GM21825 (cell line): ENCODE results near the gene ZBTB5.

ENCODE experiments used
- ATAC-seq: cut with Tn5 transposase; IDR thresholded peaks from one replicate; pipeline ENCODE4 v1.9.1; 2021; ENCODE audit warnings: mild to moderate bottlenecking, moderate library complexity; ENCODE audit not compliant: unreplicated experiment

Gene ZBTB5

DNA sequence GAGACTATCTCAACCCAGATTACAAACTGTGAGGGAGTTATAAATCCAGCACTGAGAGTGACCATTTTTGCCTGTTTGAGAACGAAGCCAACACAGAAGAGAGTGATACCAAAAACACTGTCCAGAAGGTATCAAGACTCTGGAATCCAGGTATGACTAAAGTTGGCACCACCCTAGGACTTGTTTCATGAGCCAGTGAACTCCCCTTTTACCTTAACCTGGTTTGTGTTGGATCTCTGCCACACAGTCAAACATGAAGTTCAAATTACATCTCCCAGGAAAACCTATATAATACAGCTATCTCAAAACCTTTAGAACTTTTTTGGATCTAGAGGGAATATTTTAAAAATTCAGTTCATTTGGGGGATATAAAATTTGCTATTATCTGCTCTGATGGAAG is 11.4 kb downstream of the ZBTB5 start:
- no peak for ATAC-seq

DNA sequence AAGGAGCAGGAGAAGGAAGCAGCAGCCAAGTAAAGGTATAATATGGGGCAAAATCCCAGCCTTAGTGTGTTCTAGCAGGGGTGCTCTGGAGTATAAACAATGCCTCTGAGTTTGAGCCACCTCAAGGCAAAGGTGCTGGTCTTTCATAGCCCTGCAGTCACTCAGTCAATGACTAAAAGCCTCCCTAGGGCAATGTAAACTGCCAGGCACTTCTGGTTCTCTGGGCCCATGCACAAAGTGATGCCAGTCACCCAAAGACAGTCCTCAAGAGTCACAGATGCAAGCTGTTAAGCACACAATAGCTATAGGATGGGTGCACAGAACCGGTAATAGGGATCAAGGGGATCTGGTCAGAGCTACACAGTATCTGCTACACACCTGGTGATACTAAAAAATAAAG is 12.6 kb downstream of the ZBTB5 start:
- ATAC-seq = no peak

DNA sequence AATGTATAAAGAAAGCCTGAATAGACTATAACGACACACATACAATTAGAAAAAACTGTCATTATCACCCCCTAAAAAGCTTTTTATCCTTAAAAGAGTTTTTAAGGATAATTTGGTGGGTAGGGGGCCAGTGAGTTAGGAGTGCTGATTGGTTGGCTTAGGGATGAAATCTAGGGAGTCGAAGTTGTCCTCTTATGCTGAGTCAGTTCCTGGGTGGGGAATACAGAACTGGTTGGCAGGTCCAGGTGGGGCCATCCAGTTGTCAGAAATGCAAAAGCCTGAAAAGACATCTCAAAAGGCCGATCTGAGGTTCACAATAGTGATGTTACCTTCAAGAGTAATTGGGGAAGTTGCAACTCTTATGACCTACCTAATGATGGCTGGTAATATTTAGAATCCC is 13.6 kb downstream of the ZBTB5 start:
- no peak for ATAC-seq

DNA sequence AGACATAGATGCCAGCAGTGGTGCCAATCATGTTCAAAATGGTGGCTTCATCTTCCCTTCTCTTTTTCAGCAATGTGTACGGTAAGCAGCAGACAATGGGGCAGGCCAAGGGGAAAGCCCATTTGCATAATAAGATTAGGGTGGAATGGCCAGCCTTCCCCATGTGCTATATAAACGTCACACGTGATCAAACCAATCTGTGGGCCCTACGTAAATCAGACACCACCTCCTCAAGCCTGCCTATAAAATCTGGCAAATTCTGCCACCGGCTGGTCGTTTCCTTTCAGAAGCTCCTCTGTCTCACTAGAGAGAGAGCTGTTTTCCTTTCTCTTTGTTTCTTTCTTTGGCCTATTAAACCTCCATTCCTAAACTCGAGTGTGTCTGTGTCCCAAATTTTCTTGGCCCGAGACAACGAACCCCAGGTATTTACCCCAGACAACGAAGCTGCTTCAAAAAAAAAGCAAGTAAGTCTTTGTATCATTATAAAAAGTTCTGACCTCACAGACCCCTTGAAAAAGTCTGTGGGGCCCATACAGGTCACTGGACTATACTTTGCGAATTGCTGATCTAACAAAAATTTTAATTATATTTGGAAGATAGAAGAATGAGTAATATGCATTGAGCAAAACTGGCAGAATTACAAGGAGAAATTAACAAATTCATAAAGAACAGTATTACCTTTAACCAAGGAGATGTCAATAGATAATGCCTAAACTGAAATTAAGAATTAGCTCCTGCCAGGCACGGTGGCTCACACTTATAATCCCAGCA is 15.2 kb downstream of the ZBTB5 start:
- no peak for ATAC-seq

DNA sequence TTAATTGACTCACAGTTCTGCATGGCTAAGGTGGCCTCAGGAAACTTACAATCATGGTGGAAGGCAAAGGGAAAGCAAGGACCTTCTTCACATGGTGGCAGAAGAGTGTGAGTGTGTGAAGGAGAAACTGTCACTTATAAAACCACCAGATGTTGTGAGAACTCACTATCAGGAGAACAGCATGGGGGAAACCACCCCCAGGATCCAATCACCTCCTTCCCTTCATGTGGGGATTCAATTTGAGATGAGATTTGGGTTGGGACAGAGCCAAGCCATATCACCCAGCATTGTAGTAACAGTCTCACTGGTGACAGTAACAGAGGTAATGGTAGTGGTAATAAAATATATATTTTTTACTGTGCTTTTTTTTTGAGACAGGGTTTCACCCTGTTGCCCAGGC is 18.1 kb downstream of the ZBTB5 start:
- ATAC-seq = no peak

DNA sequence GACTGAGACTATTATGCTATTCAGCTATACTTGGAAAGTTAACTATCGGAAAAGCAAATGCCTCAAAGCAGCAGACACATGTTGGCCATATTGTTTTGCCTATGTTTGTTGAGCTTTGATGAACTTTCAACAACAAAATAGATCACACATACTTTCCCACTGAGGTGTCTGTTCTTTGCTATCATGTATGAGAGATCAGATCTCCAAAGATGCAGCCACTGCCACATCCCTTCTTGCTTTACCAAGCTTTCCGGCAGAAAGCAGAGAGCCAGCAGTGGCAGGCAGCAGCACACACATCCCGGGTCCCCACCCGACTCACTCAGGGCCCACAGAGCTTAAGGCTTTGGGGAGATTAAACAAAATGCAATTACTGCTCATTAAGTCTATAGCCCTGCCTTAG is 18.8 kb downstream of the ZBTB5 start:
- ATAC-seq = no peak

DNA sequence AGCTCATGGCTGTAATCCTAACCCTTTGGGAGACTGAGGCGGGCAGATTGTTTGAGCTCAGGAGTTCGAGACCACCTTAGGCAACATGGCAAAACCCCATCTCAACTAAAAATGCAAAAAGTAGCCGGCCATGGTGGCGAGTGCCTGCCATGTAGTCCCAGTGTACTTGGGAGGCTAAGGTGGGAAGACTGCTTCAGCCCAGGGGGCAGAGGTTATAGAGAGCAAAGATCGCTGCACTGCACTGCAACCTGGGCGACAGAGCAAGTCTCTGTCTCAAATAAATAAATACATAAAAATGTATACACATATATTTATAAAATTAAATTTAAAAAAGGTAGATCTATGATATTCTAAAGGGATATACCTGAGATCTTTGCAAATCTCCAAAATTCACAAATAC is 19.4 kb downstream of the ZBTB5 start:
- ATAC-seq = no peak

DNA sequence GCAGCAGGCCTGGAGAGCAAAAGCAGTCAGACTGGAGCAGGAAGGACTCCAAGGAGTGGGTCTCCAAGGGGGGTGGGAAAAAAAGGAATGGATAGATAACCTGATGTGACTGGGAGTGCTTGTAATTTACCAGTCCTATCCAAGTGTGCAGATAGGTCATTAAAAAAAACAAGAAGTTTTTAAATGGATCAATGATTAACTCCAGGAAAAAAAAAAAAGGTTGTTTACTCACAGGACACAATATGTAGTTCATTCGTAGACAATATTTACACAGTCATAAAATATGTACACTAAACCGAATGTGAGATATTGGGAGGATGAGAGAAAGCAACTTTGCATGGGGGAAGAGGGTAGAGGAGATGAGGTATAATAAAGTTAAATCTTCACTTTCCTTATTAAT is 20.4 kb downstream of the ZBTB5 start:
- no peak for ATAC-seq

DNA sequence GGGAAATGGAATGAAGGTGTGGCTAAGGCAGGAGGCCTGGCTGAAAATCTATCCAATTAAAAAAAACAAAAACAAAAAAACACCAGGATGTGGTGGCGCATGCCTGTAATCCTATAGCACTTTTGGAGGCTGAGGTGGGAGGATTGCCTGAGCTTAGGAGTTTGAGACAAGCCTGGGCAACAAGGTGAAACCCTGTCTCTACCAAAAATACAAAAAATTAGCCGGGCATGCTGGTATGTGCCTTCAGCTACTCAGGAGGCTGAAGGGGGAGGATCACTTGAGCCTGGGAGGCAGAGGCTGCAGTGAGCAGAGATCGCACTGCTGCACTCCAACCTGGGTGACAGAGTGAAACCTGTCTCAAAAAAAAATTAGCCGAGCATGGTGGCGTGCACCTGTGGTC is 21.7 kb downstream of the ZBTB5 start:
- no peak for ATAC-seq

DNA sequence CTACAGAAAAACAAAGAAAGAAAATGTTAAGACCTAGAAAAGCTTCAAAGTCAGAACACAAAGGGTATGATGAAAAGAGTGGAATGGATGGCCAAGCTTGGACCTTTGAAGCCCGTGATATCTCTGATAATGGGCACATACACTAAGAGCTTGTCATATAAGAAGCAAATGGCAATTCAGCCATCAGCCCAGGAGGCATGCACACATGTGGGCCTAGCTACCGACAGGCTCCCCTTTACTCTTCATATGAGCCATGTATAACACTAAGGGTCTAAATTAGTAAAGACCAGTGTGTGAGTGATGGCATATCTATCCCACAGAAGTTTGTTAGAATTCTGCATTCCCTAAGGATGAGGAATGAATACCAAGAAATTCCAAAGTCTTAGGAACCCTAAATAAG is 22.7 kb downstream of the ZBTB5 start:
- ATAC-seq = no peak

DNA sequence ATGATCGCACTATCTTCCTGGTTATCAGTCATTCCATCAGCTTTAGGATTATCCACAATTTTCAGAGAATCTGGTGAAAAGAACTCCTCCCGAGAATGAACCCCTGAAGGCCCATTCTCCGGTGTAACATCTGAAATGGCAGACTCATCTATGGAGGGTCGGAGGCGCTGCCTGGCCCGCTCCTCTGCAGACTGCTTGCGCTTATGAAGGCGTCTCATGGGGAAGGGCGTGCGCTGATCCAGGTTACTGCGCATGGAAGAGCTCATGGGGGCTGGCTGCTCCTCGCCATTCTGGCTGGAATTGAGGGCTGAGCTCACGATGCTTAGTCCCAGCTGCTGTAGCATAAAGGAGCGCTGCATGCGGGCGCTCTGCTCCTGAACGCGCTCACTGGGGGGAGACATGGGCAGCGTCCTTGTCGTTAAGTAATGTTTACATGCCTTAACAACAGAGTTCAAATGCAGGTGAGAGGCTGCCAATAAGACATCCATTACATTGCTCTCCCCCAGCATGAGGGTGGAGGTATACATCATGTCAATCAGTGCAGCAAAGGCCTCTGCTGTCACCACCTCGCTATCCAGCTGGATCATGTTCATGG is 23.4 kb downstream of the ZBTB5 start:
- ATAC-seq = no peak

DNA sequence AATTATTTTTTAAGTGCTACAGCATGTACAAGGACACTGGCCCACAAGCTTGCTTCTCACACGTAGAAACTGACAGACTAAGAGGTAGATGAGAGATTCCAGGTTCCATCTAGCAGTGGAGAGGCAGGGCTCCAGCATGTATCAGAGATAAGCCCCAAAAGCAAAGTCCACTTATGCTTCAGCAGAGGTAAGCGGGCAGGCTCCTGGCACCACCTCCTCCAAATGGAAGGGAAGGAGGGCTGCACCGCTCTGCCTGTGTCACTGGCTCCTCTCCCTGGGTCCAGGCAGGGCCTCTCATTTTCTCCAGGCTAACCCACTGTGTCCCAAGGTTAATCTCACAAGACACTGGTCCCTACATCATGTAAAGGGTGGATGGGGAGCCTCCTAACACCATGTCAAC is 26.9 kb downstream of the ZBTB5 start:
- ATAC-seq = no peak

DNA sequence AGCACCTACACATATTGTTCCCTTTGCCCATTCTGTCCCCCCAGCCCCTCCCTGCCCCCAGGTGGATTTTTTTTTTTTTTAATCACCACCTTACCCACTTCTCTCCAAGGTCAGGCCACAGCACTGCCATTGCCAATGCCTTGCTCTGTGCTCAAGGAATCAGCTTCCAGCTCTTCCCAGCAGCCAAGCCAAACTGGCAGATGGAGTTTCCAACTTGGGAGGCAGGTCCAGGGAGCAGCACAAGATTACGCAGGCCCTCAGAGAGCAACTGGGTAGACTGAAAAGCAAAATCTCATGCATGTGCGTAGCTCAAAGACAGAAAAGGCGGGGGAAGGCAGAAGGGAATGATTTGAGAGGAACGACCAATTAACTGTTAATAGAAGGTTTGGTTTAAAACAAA is 27.6 kb downstream of the ZBTB5 start:
- no peak for ATAC-seq

DNA sequence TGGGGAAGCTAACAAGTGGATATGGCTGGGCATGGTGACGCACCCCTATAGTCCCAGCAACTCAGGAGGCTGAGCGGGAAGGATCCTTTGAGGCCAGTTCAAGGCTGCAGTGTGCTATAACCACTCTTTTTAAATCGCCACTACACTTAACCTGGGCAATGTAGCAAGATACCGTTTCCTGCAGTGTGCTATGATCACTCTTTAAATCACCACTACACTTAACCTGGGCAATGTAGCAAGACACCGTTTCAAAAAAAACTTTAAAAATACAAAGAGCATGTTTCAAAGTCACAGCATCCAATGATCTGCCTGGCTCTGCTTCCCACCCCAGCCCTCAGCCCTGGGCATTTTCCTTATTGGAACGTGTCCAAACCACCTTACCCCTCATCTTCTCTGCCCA is 28.2 kb downstream of the ZBTB5 start:
- ATAC-seq = no peak

DNA sequence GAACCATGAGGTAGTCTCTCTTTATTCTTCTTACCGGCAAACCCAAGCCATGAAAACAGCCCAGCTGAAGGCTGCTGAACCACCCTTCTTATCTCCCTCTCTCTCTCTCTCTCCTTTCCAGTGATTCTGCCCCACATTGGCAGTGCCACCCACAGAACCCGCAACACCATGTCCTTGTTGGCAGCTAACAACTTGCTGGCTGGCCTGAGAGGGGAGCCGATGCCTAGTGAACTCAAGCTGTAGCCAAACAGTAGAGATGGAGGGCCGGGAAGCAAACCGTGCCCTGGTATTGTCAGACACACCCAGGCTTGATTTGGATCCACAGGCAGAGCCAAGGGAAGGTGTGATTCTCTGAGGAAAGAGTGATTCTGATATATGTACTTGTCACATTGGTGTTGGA is 28.7 kb downstream of the ZBTB5 start:
- ATAC-seq = no peak

DNA sequence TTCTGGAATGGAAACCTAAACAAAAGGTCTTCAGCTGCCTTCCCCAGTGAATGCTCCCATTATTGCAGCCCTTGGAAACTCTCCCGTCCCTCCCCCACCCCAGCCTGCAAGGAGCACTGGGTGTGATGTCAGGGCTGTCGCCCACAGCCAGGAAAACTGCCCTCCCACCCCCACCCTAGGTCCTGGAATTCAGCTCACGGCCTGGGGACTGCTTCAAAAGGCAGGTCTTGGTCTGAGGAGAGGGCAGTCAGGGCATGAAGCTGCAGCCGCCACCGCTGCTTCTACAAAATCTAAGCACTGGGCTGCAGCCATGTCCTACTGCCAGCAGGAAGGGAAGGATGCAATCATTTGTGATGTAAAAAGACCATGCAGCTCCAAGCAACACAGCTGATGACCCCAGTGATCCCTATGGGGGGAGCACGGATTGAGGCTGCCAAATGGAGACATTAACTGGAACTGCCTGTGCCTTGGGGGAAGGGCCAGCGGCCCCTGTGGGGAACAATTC is 31.3 kb downstream of the ZBTB5 start:
- no peak for ATAC-seq

DNA sequence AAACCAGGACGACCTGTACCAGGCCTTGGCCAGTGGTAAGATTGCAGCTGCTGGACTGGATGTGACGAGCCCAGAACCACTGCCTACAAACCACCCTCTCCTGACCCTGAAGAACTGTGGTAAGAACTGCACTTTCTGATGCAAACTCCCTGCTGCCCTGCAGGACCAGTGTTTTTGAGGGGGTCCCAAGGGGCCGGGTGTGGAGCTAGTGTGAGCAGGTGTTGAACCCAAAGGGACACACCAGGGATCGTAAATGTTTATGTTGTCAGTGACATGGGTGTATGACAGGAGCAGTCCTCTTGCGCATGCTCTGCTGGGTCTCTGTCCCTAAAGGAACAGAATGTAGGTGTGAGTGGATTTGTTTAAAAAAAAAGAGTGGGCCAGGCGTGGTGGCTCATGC is 33.2 kb downstream of the ZBTB5 start:
- no peak for ATAC-seq

DNA sequence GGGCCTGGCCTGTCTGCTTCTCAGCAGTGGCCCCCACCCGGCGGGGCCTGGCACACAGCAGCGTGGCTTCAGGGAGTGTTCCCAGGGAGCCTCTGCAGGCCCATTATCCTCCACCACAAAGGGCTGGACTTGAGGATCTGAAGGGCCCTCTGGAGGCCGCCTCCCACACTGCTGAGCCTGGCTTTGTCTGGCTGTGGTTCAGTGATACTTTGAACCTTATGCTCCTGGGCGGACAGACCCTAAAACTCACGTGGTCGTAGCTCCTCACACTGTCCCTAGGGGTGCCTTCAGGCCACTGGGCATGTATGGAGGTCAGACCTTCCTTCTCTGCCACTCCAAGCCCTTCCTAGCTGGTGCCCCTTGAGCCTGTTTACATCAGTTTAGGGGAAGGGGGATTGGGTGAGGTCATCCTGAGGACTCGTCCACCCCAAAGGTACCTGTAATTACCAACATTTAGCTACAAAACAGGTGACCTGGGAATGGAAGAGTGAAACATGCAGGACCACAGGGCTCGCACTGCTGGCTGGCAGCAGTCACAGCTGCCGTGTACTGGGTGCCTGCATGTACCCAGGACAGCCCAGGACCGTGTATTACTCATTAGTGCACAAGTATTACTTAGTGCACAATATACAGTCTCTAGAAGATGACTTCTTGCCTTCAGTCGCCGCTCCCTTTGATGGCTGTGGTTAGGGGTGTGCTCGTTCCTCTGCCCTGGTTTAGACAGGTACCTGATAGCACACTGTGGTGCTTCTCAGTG is 34.2 kb downstream of the ZBTB5 start:
- no peak for ATAC-seq

DNA sequence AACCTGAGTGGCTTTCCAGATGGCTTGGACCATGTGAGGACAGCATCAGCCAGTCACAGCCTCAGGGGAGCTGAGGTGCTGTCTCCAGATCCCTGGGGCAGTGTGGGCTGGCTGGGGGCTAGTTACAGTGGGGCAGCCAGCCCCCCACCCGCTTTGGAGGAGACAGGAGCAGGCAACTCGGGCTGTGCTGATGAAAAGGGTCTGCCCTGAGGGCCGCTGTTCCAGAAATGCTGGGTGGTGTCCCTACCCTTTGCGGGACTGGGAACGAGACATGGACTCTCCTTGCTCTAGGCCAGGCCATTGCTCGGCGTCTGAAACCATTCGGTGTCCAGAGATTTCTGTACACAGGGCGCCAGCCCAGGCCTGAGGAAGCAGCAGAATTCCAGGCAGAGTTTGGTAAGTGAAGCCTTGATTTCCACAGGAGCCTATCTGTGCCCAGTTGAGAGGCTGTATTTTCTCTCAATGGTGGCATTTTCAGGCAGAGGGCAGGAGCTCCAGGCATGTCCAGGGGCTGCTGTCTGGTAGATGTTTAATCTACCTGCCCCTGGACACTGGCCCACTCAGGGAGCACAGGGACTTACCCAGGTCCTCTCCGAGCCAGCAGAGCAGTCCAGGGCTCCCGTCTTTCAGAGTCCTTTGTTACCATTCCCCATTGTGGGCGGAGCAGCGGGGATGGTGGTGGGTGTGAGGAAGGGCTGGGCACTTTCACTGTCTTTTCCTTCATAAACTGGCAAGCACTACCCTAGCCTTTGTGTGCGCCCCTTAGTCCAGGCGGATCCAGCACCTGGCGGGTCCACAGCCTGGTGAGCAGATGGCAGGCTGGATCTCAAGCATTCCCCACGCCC is 35.6 kb downstream of the ZBTB5 start:
- ATAC-seq = no peak

DNA sequence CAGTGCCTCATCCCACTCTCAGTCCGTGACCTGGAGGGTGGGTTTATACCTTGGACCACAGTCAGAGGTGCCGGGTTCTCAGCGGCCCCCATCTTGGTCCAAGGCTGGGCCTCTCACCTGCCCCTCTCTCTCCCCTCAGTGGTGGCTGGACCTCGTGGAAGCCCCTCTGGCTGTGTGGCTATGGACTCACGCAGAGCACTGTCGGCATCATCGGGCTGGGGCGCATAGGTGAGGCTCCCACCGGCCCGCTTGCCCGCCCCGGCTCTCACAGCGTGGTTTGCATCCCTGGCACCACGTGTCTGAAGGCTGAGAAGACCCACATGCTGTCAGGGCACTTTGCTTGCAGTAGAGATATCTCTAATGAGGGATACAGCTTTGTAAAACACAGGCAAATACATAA is 36.9 kb downstream of the ZBTB5 start:
- no peak for ATAC-seq

DNA sequence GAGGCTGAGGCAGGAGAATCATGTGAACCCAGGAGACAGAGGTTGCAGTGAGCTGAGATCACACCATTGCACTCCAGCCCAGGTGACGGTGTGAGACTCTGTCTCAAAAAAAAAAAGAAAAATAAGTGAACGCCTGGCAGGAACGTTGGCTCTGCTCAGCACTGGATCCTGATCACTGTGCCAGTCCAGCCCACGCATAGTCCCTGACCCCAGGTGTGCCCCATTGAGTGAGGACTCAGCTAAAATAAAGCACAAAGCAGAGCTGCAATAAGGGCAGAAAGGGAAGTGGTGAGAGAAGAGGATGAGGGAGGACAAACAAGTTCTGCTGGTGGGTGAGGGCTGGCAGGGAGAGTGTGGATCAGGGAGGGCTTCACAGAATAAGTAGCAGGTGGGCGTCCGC is 38.4 kb downstream of the ZBTB5 start:
- no peak for ATAC-seq
